ENCODE data around the gene CELSR1.

The CELSR1 gene

DNA sequence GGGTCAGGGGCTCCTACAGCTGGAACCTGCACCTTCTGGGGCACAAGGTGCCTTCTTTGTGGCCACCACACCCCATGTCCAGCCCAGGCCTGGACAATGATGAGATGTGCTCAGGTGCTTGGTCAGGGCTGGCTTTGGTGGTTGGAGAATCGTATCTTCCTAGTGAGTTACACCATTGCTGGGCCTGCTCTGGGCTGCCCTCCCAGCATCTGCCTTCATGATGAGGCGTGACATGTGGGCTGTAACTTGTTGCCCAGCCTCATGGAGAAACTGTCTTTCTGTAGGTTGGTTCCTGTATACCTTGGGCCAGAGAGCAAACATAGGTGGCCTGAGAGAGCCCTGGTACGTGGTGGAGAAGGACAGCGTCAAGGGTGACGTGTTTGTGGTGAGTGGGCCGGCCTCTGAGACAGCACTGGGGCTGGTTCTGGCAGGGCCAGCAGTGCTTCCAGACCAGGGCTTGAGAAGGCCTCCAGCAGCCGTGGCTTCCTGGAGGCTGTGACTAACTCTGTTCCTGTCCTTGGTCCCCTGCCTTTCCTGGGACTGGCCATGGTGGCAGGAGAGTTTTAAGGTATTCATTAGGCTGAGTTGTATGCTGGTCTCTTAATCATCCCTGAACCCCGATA lies 183.8 kb downstream of the CELSR1 start:
- H3K4me2 ChIP-seq (ENCODE audit: insufficient read depth, low read length, poor library complexity, severe bottlenecking), result no peak overlapping the region
- no peak overlapping the region for H3K23ac ChIP-seq (ENCODE audit: low read depth, low read length, poor library complexity)
- no peak overlapping the region for H3K14ac ChIP-seq (ENCODE audit: low read length)
- H3K4me1 ChIP-seq (ENCODE audit: control insufficient read depth in 2 of 2, insufficient read depth in 1 of 2, low read depth in 1 of 2, low read length in 2 of 2), result no peaks in the 10 kb centered on the region
- H3K4ac ChIP-seq (ENCODE audit: low read length), result no peak overlapping the region
- H2BK12ac ChIP-seq (ENCODE audit: low read length), result no peak overlapping the region
- H3K4me3 ChIP-seq (ENCODE audit: low read length in 2 of 2), result no peak overlapping the region
- no peak for DNase-seq (ENCODE audit: low spot score)
- H4K91ac ChIP-seq (ENCODE audit: low read depth, low read length, poor library complexity), result no peak overlapping the region
- peak overlapping the region; percentile 21 for H3K9ac ChIP-seq (ENCODE audit: low read depth, low read length, poor library complexity)
- no peak overlapping the region for H2BK120ac ChIP-seq (ENCODE audit: low read depth, low read length)
- H4K8ac ChIP-seq (ENCODE audit: low read depth, low read length), result no peak overlapping the region
- WGBS, 2 donors (ENCODE audit: extremely low coverage in 2 of 2, insufficient read length in 2 of 2, insufficient replicate concordance in 1 of 2), result no CpG with 5 or more reads among the region's 8 CpGs
- no peaks in the 10 kb centered on the region for H3K27me3 ChIP-seq (ENCODE audit: control insufficient read depth in 3 of 3, insufficient read depth in 3 of 3, low read depth in 1 of 3, low read length in 3 of 3)
- H2BK15ac ChIP-seq (ENCODE audit: low read length), result no peak overlapping the region
- peaks cover 47 to 96% of the 10 kb centered on the region in 2 donors for H3K36me3 ChIP-seq (replicated peaks in 1 of 2; ENCODE audit: control insufficient read depth in 2 of 2, insufficient read depth in 2 of 2, low read length in 2 of 2)
- H3K27ac ChIP-seq (replicated peaks; ENCODE audit: low read length), result no peak overlapping the region
- no peaks in the 10 kb centered on the region for H3K9me3 ChIP-seq (replicated peaks in 1 of 2; ENCODE audit: control insufficient read depth in 2 of 2, insufficient read depth in 1 of 2, low read depth in 1 of 2, low read length in 2 of 2)
- no peak overlapping the region for H2AK5ac ChIP-seq (ENCODE audit: low read depth, low read length)
- H2AFZ ChIP-seq (ENCODE audit: low read length), result no peak overlapping the region
- H2BK5ac ChIP-seq (ENCODE audit: low read length), result peak overlapping the region; percentile 53
- H3K79me1 ChIP-seq (ENCODE audit: low read depth, low read length), result peaks cover 14% of the 10 kb centered on the region
- peak overlapping the region; percentile 64 for H3K18ac ChIP-seq (ENCODE audit: low read length)

GRCh38 chr22:46352691-46353386 lies 184.6 kb downstream of the CELSR1 start:
- no peak overlapping the region for H2BK12ac ChIP-seq (ENCODE audit: low read length)
- peak overlapping the region; percentile 53 for H3K9ac ChIP-seq (ENCODE audit: low read depth, low read length, poor library complexity)
- DNase-seq (ENCODE audit: low spot score), result no peak
- no peak overlapping the region for H2BK120ac ChIP-seq (ENCODE audit: low read depth, low read length)
- H3K4ac ChIP-seq (ENCODE audit: low read length), result no peak overlapping the region
- no peak overlapping the region for H2BK15ac ChIP-seq (ENCODE audit: low read length)
- H3K4me1 ChIP-seq (ENCODE audit: control insufficient read depth in 2 of 2, insufficient read depth in 1 of 2, low read depth in 1 of 2, low read length in 2 of 2), result no peaks in the 10 kb centered on the region
- peak overlapping the region; percentile 64 for H3K18ac ChIP-seq (ENCODE audit: low read length)
- no peak overlapping the region for H3K4me3 ChIP-seq (ENCODE audit: low read length in 2 of 2)
- no peak overlapping the region for H3K14ac ChIP-seq (ENCODE audit: low read length)
- peak overlapping the region; percentile 9 for H4K91ac ChIP-seq (ENCODE audit: low read depth, low read length, poor library complexity)
- H4K8ac ChIP-seq (ENCODE audit: low read depth, low read length), result no peak overlapping the region
- H3K27ac ChIP-seq (replicated peaks; ENCODE audit: low read length), result no peak overlapping the region
- no peak overlapping the region for H3K4me2 ChIP-seq (ENCODE audit: insufficient read depth, low read length, poor library complexity, severe bottlenecking)
- H2AK5ac ChIP-seq (ENCODE audit: low read depth, low read length), result no peak overlapping the region
- H3K23ac ChIP-seq (ENCODE audit: low read depth, low read length, poor library complexity), result no peak overlapping the region
- peak overlapping the region; percentile 53 for H2BK5ac ChIP-seq (ENCODE audit: low read length)
- WGBS, 2 donors (ENCODE audit: extremely low coverage in 2 of 2, insufficient read length in 2 of 2, insufficient replicate concordance in 1 of 2), result no CpG with 5 or more reads among the region's 20 CpGs
- H3K27me3 ChIP-seq (ENCODE audit: control insufficient read depth in 3 of 3, insufficient read depth in 3 of 3, low read depth in 1 of 3, low read length in 3 of 3), result no peaks in the 10 kb centered on the region
- peaks cover 52 to 97% of the 10 kb centered on the region in 2 donors for H3K36me3 ChIP-seq (replicated peaks in 1 of 2; ENCODE audit: control insufficient read depth in 2 of 2, insufficient read depth in 2 of 2, low read length in 2 of 2)
- H3K79me1 ChIP-seq (ENCODE audit: low read depth, low read length), result peaks cover 13% of the 10 kb centered on the region
- H2AFZ ChIP-seq (ENCODE audit: low read length), result no peak overlapping the region
- H3K9me3 ChIP-seq (replicated peaks in 1 of 2; ENCODE audit: control insufficient read depth in 2 of 2, insufficient read depth in 1 of 2, low read depth in 1 of 2, low read length in 2 of 2), result no peaks in the 10 kb centered on the region

- peaks cover 13% of the 10 kb centered on the region for H3K79me1 ChIP-seq (ENCODE audit: low read depth, low read length)
- no peak overlapping the region for H2AK5ac ChIP-seq (ENCODE audit: low read depth, low read length)
- peak overlapping the region; percentile 9 for H4K91ac ChIP-seq (ENCODE audit: low read depth, low read length, poor library complexity)
- DNase-seq (ENCODE audit: low spot score), result no peak
- H3K27me3 ChIP-seq (ENCODE audit: control insufficient read depth in 3 of 3, insufficient read depth in 3 of 3, low read depth in 1 of 3, low read length in 3 of 3), result no peaks in the 10 kb centered on the region
- no peak overlapping the region for H4K8ac ChIP-seq (ENCODE audit: low read depth, low read length)
- H3K18ac ChIP-seq (ENCODE audit: low read length), result no peak overlapping the region
- no peaks in the 10 kb centered on the region for H3K4me1 ChIP-seq (ENCODE audit: control insufficient read depth in 2 of 2, insufficient read depth in 1 of 2, low read depth in 1 of 2, low read length in 2 of 2)
- H3K14ac ChIP-seq (ENCODE audit: low read length), result no peak overlapping the region
- no peak overlapping the region for H3K4me2 ChIP-seq (ENCODE audit: insufficient read depth, low read length, poor library complexity, severe bottlenecking)
- H2BK120ac ChIP-seq (ENCODE audit: low read depth, low read length), result no peak overlapping the region
- H2BK5ac ChIP-seq (ENCODE audit: low read length), result no peak overlapping the region
- no peaks in the 10 kb centered on the region for H3K9me3 ChIP-seq (replicated peaks in 1 of 2; ENCODE audit: control insufficient read depth in 2 of 2, insufficient read depth in 1 of 2, low read depth in 1 of 2, low read length in 2 of 2)
- H3K4me3 ChIP-seq (ENCODE audit: low read length in 2 of 2), result no peak overlapping the region
- no peak overlapping the region for H3K23ac ChIP-seq (ENCODE audit: low read depth, low read length, poor library complexity)
- H2AFZ ChIP-seq (ENCODE audit: low read length), result no peak overlapping the region
- WGBS, 2 donors (ENCODE audit: extremely low coverage in 2 of 2, insufficient read length in 2 of 2, insufficient replicate concordance in 1 of 2), result no CpG with 5 or more reads among the region's 10 CpGs
- no peak overlapping the region for H2BK12ac ChIP-seq (ENCODE audit: low read length)
- no peak overlapping the region for H3K27ac ChIP-seq (replicated peaks; ENCODE audit: low read length)
- peaks cover 55 to 98% of the 10 kb centered on the region in 2 donors for H3K36me3 ChIP-seq (replicated peaks in 1 of 2; ENCODE audit: control insufficient read depth in 2 of 2, insufficient read depth in 2 of 2, low read length in 2 of 2)
- H3K4ac ChIP-seq (ENCODE audit: low read length), result no peak overlapping the region
- no peak overlapping the region for H2BK15ac ChIP-seq (ENCODE audit: low read length)
- H3K9ac ChIP-seq (ENCODE audit: low read depth, low read length, poor library complexity), result no peak overlapping the region
Measured at GRCh38 chr22:46352276-46352675, 185.1 kb downstream of the CELSR1 start.

DNA sequence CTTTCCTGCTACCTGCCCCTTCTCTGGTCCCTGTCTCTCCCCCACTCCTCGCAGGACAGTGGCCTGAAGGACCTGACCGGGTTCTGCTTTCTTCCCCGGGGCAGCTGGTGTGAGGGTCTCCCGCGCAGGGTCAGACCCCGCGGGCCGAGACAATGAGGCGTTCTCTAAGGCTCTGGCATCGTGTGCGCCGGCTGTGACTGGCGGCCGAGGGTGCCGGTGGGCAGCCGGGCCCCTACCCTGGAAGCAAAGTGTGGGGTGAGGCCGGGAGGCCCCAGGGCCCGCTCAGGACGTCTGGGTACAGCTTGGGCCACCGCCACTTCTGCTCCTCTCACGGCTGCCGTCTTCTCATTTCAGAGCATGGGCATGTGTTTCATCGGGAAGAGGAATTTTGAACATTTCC lies 185.7 kb downstream of the CELSR1 start:
- Histone ChIP-seq H3K9me3 (replicated peaks in 1 of 2; ENCODE audit: control insufficient read depth in 2 of 2, insufficient read depth in 1 of 2, low read depth in 1 of 2, low read length in 2 of 2) (no peaks in the 10 kb centered on the region), H3K79me1 (ENCODE audit: low read depth, low read length) (peaks cover 13% of the 10 kb centered on the region), H3K4ac (ENCODE audit: low read length) (no peak overlapping the region), H3K4me3 (ENCODE audit: low read length in 2 of 2) (no peak overlapping the region), H3K4me2 (ENCODE audit: insufficient read depth, low read length, poor library complexity, severe bottlenecking) (no peak overlapping the region), H4K91ac (ENCODE audit: low read depth, low read length, poor library complexity) (no peak overlapping the region), H3K18ac (ENCODE audit: low read length) (no peak overlapping the region), H3K36me3 (replicated peaks in 1 of 2; ENCODE audit: control insufficient read depth in 2 of 2, insufficient read depth in 2 of 2, low read length in 2 of 2) (peaks cover 56 to 98% of the 10 kb centered on the region in 2 donors), H3K9ac (ENCODE audit: low read depth, low read length, poor library complexity) (no peak overlapping the region), H3K27ac (replicated peaks; ENCODE audit: low read length) (no peak overlapping the region), H3K14ac (ENCODE audit: low read length) (no peak overlapping the region), H2BK15ac (ENCODE audit: low read length) (no peak overlapping the region), H2AFZ (ENCODE audit: low read length) (no peak overlapping the region), H3K4me1 (ENCODE audit: control insufficient read depth in 2 of 2, insufficient read depth in 1 of 2, low read depth in 1 of 2, low read length in 2 of 2) (no peaks in the 10 kb centered on the region), H2BK5ac (ENCODE audit: low read length) (no peak overlapping the region), H2BK120ac (ENCODE audit: low read depth, low read length) (no peak overlapping the region), H3K23ac (ENCODE audit: low read depth, low read length, poor library complexity) (peak overlapping the region; percentile 9), H2BK12ac (ENCODE audit: low read length) (no peak overlapping the region), H3K27me3 (ENCODE audit: control insufficient read depth in 3 of 3, insufficient read depth in 3 of 3, low read depth in 1 of 3, low read length in 3 of 3) (no peaks in the 10 kb centered on the region), H4K8ac (ENCODE audit: low read depth, low read length) (peak overlapping the region; percentile 82), H2AK5ac (ENCODE audit: low read depth, low read length) (no peak overlapping the region)
- DNase-seq (ENCODE audit: low spot score), result no peak
- WGBS, 2 donors (ENCODE audit: extremely low coverage in 2 of 2, insufficient read length in 2 of 2, insufficient replicate concordance in 1 of 2), result no CpG with 5 or more reads among the region's 23 CpGs

Measured in neuronal stem cell (in vitro differentiated cells).